Endometrial microvascular endothelial cells (primary cell): ENCODE measurements around the gene PTGFR. TPM values are rescaled to one million over a fixed set of nuclear protein-coding genes. Genes with fewer than 3 reads are reported as not detected.

Experiments used
- in situ Hi-C: cut with HindIII; loops from 2 replicates; pipeline ENCODE4 v1.10.0; 2017; ENCODE audit warnings: low sequenced_read_pairs, low pct_unique_long_range_greater_than_20kb; ENCODE audit errors: inconsistent ontology term
- total RNA-seq: library from RNA; depleted of rRNA; stranded (reverse); fragments of >200 nt; gene quantifications from one replicate; pipeline ENCODE4 v1.2.3, GENCODE V29; 2015; ENCODE audit errors: inconsistent ontology term

PTGFR gene
- total RNA-seq, 1 donor from 2014 or later = 0.28 TPM

DNA sequence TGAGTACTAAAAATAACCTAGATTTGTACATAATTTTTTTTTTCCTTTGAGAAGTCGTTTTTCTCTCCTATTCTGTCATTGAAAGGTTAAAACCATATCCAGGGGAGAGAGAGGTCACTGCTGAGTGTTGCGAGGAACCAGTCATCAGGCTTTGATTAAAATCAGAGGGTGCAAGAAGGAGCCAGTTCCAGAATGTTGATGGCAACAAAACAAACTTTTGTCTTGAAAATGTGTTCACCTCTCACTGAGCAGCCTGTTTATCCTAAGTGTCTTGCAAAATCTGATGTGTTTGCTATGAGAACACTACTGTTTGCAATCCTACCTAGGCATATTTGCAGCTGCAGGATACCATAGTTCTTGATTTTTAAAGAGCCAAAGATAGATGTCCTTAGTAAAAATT is 25.9 kb downstream of the PTGFR start:
- in situ Hi-C loops = no loop called here

DNA sequence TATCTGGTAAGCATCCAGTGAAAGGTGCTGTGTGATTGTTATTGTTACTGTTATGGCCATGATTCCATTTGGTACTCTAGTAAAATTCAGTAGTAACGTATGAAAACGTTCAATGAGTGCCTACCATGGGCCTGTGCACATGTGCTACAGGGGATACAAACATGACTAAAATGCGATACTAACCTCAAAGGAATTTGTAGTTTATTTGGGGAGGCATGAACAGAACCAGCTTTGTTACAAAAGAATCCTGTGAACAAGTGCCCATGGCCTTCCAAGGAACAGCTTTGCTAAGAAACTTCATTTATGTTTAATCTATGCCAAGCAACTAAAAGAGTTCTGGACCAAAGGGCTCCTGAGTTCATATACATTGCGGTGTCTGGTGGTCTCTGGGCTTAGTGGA is 28.7 kb downstream of the PTGFR start:
- in situ Hi-C loops = no loop called here

DNA sequence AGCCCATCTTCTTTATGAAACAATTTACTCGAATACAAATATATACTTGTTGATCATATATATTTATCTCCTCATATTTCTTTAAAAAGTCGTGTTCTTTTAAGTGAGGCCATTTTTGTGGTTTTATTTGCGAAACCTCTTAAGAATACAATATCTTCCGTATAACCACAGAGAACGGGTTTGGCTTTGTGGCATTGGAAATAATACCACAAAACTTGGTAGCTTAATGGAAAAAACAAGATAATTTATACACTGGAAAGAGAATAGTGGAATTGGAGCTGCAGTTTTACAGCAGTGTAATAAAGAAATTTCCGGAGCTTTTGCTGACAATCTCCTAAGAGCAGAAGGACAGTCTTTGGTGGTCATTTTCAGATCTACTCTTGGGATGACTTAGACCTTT is 29.4 kb downstream of the PTGFR start:
- in situ Hi-C loops = no loop called here

DNA sequence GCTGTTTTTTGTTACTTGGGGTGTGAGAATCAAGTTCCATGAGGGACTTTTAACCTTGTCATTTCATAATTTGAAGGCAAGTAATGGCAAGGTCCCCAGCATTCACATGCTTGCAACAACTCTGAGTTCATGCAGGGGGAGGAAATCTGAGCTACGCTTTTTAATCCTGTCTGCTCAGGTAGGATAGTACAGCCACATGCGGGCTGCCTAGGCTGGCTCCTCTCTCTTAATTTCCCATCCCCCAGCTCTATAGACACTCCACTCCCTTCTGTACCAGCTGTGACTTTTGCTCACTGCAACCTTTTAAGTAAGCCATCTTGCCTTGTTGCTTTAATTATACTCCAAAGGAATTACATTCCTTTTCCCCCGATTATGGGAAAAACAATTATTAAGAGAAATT is 30.1 kb downstream of the PTGFR start:
- in situ Hi-C loops = no loop called here

DNA sequence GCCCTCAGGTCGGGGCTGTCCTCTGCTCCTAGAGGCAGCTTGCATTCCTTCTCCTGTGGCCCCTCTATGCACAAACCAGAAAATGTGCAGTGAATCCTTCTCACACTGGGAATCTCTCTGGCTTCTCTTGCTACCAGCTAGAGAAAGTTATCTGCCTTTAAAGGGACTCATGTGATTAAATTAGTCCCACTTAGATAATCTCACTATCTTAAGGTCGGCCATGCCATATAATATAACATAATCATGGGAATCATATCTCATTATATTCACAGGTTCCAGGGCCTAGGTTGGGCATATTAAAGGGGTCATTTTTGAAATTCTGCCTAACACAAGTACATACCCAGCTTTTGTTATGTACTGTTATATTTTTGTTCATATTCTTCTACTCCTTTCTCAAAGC is 31.4 kb downstream of the PTGFR start:
- in situ Hi-C loops = no loop called here

DNA sequence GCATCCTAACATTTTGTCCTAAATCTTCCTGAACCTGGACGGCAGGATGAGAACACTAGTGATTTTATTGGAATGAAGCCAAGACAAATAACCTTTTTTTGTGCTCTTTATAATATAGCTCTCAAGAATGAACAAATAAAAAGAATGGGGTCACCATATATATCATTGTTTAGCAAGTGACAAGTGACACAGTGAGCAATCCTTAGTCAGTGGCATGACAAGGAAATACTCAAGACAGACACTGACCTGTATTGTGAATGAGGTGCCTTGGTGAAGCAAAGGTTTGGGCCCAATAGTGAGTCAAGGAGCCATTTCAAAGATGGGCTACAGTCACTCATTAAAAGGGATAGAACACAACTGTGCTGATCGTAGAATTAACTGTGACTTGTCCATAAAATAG is 35.7 kb downstream of the PTGFR start:
- in situ Hi-C loops = no loop called here

DNA sequence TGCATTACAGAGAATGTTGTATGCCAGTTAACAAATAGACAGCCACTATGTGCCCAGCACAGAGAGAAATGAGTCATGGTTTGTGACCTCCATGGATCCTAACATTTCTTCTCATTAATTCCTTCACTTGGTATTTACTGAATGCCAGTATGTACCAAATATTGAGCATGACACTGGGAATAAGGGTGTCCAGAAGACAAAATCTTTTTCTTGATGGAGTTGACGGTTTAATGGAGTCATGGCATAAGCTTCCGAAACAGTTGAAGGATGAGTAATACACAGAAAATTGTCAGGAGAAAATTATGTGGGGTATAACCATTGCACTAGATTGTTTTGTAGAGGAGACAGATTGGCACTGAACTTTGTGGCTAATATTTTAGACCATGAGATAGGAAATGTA is 36.9 kb downstream of the PTGFR start:
- in situ Hi-C loops = no loop called here

DNA sequence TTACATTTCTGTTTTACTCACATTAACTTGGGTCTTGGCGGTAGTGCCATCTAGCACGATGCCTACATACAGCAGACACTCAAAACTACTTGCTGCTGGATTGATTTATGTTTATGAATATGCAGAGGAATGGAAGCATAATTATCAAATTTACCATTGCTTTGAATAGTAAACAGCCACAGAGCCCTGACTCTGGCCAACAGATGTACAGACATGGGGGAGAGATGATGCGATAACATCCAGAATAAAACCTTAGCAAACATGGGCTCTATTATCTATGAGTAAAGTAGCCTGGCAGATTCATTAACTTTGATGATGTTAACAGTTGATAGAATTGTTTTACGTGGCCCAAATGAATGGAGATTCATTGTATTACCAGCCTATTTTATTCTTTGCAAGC is 42.8 kb downstream of the PTGFR start:
- in situ Hi-C loops = no loop called here

DNA sequence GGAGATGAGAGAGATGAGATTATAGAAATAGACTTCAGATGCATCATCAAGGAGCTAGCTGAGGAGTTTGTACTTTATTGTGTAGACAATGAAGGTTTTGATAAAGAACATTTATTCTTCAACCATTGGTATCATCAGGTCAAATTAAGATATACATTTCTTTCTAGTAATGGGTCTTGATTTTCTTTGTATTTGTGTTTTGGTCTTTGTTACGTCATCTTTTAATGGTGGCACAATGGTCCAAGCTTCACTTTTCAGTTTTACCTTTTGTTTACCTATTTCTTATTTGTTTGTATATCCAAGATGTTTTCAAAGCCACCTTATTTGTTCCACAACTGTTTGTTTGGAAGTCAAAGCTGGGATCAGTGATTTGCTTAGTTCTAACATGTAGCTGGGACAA is 44.5 kb downstream of the PTGFR start:
- in situ Hi-C loops = no loop called here

DNA sequence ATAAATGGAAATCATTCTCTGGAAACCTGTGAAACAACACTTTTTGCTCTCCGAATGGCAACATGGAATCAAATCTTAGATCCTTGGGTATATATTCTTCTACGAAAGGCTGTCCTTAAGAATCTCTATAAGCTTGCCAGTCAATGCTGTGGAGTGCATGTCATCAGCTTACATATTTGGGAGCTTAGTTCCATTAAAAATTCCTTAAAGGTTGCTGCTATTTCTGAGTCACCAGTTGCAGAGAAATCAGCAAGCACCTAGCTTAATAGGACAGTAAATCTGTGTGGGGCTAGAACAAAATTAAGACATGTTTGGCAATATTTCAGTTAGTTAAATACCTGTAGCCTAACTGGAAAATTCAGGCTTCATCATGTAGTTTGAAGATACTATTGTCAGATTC is 45.7 kb downstream of the PTGFR start:
- in situ Hi-C loops = no loop called here

DNA sequence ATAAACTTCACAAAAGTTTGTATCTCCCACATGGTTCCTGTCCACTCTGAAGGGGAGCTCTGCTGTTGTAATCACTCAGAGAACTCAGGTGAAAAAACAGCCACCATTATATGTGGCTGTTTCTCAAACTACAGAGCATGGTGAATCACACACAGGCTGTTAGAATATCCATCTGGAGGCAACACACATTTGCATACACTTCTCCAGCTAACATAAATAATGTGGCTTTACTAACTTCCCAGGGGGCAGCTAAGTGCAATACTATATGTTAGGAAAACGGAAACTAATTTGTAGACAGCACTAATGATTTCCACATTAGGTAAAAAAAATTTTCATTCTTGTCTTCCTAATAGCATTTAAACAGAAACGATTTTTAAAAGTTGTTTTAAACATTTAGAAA is 49.3 kb downstream of the PTGFR start:
- in situ Hi-C loops = no loop called here

DNA sequence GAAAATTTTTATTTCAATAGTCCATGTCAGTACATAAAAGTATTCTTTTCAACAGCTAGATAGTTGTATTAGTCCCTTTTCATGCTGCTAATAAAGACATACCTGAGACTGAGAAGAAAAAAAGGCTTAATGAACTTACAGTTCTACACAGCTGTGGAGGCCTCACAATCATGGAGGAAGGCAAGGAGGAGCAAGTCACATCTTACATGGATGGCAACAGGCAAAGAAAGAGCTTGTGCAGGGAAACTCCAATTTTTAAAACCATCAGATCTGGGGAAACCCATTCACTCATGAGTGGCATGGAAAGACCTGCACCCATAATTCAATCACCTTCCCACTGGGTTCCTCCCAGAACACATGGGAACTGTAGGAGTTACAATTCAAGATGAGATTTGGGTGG is 50.7 kb downstream of the PTGFR start:
- in situ Hi-C loops = no loop called here

DNA sequence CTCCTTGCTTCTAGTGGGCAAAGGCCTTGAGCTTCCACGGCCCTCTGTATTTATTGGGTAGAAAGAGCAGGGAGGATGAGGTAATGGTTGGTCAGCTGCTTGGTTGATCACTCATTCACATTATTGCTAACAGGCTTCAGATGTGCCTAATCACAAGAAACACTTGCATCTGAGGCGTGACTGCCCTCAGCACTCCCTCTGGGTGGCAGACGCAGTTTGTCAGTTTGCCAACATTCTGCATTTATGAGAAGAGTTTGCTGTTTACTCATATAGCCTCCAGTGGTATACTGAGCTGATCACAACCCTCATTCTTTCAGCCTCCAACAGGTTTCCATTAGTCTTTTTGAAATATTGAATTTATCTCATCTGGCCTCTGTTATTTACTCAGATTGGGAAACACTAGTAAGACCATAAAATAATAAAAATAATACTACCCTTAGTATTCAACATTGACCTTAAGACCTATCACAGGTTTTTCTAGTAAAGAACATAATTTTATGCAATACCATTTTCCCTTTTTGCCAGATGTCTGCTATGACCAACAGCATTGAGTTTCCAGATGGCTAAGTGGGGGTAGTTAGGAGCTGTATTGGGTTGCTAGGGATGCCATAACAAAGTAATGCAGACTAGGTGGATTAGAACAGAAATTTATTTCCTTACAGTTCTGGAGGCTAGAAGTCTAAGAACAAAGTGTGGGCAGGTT is 53.3 kb downstream of the PTGFR start:
- in situ Hi-C loops = no loop called here

DNA sequence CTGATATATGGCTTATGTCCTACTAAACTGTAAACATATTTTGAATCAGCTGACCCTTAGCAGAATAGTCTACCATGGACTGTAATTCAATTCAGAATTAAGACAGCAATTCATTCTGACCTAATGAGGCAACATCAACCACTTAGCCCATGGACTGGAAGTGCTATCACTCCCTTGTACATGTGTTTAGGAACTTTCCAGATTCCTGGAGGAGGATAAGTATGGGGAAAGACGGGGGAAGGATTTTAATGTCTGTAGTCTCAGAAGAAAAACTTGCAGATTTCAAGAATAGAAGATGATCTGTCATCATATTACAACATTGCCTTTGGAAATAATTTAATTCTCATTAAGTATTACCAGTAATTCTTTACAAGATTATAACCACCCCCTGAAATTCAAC is 56.3 kb downstream of the PTGFR start:
- in situ Hi-C loops = no loop called here

DNA sequence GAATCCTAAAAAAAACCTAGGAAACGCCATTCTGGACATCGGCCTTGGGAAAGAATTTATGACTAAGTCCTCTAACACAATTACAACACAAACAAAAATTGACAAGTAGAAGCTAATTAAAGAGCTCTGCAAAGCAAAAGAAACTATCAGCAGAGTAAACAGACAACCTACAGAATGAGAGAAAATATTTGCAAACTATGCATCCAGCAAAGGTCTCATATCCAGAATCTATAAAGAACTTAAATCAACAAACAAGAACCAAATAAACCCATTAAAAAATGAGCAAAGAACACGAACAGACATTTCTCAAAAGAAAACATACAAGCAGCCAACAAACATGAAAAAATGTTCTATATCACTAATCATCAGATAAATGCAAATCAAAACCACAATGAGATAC is 58.6 kb downstream of the PTGFR start:
- in situ Hi-C loops = no loop called here

DNA sequence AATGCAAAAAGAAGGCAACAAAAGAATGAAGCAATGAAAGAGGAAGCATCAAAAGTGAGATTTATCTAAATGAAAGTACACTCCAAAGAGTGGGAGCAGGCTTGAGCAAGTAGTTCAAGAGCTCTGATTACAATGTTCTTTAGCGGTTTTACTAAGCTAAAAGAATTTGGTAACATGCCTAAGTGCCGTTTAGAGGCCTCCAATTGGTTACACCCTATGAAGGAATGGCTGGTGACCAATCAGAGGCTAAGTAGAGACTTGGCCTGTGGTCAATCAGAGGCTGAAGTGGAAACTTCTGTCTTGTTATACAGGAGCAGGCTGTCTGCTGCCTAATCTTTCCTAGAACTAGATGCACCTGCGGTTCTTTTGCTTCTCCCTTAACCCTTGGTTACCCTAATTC is 59.1 kb downstream of the PTGFR start:
- in situ Hi-C loops = no loop called here

DNA sequence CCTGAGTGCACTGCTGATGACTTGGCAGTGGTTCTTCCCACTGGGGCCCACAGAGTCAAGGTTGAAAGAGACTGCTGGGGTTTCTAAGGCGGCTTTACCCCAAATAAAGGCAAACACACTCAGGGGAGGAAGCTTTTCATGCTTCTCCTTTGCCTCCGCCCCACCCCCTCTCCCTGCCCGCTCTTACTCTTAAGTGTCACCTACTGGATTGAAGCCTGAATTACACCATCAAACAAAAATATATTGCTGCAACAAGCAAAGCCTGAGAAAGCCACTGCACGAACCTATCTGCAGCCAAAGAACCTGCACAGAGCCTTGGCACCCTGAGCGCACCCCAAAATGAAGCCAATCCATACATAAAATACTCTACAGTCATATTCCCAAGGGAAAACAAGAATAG is 63.1 kb downstream of the PTGFR start:
- in situ Hi-C loops = no loop called here

DNA sequence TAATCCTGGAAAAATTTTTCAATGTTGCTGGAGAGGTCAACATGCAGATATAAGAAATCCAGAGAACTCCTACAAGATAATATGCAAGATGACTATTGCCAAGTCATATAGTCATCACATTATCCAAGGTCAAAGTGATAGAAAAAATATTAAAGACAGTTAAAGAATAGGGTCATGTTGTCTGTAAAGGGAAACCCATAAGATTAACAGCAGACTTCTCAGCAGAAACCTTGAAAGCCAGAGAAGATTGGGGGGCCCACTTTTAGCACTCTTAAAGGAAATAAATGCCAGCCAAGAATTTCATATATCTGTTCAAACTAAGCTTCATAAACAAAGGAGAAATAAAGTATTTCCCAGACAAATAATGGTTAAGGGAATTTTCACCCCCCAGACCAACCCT is 64.1 kb downstream of the PTGFR start:
- in situ Hi-C loops = no loop called here

DNA sequence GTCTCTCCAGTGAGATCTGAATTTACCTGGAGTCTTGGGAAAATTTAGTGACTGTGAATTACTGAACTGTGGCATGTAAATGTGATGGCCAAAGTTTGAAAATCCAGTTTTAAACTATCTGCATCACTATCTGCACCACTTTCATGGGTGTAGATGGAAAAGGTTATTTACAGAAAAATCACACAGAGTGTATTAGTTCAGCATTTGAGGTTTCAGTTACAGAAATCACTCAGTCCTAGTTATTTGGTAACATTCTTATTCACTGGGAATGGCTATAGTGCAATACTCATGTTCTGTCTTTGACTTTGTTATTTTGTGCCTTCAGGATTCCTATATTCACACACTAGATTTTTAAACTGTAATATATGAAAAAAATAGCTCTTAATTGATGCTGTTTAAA is 68.9 kb downstream of the PTGFR start:
- in situ Hi-C loops = no loop called here

DNA sequence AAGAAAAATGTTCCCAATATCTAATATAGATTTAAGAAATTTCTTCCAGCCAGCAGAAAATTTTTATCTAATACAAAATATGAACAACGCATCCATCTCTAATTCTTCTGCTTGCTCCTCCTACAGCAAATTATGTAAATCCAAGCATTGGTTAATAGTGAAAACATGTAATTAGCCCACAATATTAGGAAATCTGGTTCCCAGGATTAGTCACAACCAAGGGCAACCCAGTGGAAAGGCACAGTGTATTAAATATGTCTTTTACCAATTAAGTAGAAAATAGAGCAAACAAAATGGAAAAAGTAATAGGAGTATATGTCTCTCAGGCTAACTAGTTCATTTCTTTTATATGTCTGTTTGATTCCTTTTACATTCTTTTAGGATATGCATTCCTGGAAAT is 70.0 kb downstream of the PTGFR start:
- in situ Hi-C loops = no loop called here

DNA sequence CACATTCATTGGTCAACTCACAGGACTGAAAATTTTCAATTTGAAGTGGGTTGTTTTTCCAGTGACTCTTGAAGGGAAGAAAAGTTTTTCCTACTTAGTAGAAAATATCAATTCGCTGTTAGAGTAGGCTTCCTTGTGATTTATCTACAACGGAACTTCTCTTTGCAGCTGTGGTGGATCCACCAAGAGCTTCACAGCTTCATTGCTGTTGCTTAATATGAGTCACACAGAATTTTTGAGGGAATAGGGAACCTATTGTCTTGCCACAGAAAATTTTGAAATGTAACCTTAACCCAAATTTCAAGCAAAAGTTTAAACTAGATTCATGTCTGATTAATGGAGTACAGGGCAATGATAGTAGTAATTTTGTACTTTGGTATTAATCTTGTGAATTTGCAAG is 71.1 kb downstream of the PTGFR start:
- in situ Hi-C loops = no loop called here
